Measurements from ENCODE around the gene PLSCR2.

Gene PLSCR2

GRCh38 chr3:146472611-146473010 lies 3.2 kb upstream of the PLSCR2 start:
- no peak for DNase-seq
- Histone ChIP-seq H3K4me3 (ENCODE audit: low read depth, low read length) (no peak overlapping the region), H3K9me3 (ENCODE audit: severe bottlenecking) (no peaks in the 10 kb centered on the region), H3K27me3 (ENCODE audit: insufficient read depth, low read depth, severe bottlenecking) (no peaks in the 10 kb centered on the region), H3K27ac (no peak overlapping the region), H3K36me3 (no peaks in the 10 kb centered on the region)
- TF ChIP-seq CTCF (IDR thresholded peaks at IDR 0.05; ENCODE audit: low read depth, low read length): no peak

GRCh38 chr3:146471012-146471411 lies 1.7 kb upstream of the PLSCR2 start:
- no peaks in the 10 kb centered on the region for H3K9me3 ChIP-seq (ENCODE audit: severe bottlenecking)
- H3K36me3 ChIP-seq: no peaks in the 10 kb centered on the region
- H3K27ac ChIP-seq: no peak overlapping the region
- TF ChIP-seq CTCF (IDR thresholded peaks at IDR 0.05; ENCODE audit: low read depth, low read length): no peak
- no peak for DNase-seq
- no peaks in the 10 kb centered on the region for H3K27me3 ChIP-seq (ENCODE audit: insufficient read depth, low read depth, severe bottlenecking)
- no peak overlapping the region for H3K4me3 ChIP-seq (ENCODE audit: low read depth, low read length)

- no peak overlapping the region for H3K4me3 ChIP-seq (ENCODE audit: low read depth, low read length)
- no peaks in the 10 kb centered on the region for H3K9me3 ChIP-seq (ENCODE audit: severe bottlenecking)
- H3K36me3 ChIP-seq: no peaks in the 10 kb centered on the region
- no peak for DNase-seq
- no peaks in the 10 kb centered on the region for H3K27me3 ChIP-seq (ENCODE audit: insufficient read depth, low read depth, severe bottlenecking)
- no peak for TF ChIP-seq CTCF (IDR thresholded peaks at IDR 0.05; ENCODE audit: low read depth, low read length)
- H3K27ac ChIP-seq: no peak overlapping the region
These were observed 1.1 kb upstream of the PLSCR2 start for GRCh38 chr3:146470425-146470990.

- no peaks in the 10 kb centered on the region for H3K27me3 ChIP-seq (ENCODE audit: insufficient read depth, low read depth, severe bottlenecking)
- no peak for DNase-seq
- H3K4me3 ChIP-seq (ENCODE audit: low read depth, low read length): no peak overlapping the region
- no peaks in the 10 kb centered on the region for H3K36me3 ChIP-seq
- no peaks in the 10 kb centered on the region for H3K9me3 ChIP-seq (ENCODE audit: severe bottlenecking)
- TF ChIP-seq CTCF (IDR thresholded peaks at IDR 0.05; ENCODE audit: low read depth, low read length): no peak
- no peak overlapping the region for H3K27ac ChIP-seq
These were observed 651 bp downstream of the PLSCR2 start for GRCh38 chr3:146468671-146469149.

GRCh38 chr3:146468234-146468633 lies 1.1 kb downstream of the PLSCR2 start:
- TF ChIP-seq CTCF (IDR thresholded peaks at IDR 0.05; ENCODE audit: low read depth, low read length): no peak

GRCh38 chr3:146466604-146467003 lies 2.8 kb downstream of the PLSCR2 start:
- Histone ChIP-seq H3K4me3 (ENCODE audit: low read depth, low read length) (no peak overlapping the region), H3K27me3 (ENCODE audit: insufficient read depth, low read depth, severe bottlenecking) (no peaks in the 10 kb centered on the region), H3K27ac (no peak overlapping the region), H3K36me3 (no peaks in the 10 kb centered on the region), H3K9me3 (ENCODE audit: severe bottlenecking) (no peaks in the 10 kb centered on the region)
- no peak for DNase-seq
- TF ChIP-seq CTCF (IDR thresholded peaks at IDR 0.05; ENCODE audit: low read depth, low read length): no peak

More at GRCh38 chr3:146468234-146468633, 1.1 kb downstream of the PLSCR2 start:
- H3K27ac ChIP-seq: no peak overlapping the region
- no peaks in the 10 kb centered on the region for H3K27me3 ChIP-seq (ENCODE audit: insufficient read depth, low read depth, severe bottlenecking)
- no peaks in the 10 kb centered on the region for H3K9me3 ChIP-seq (ENCODE audit: severe bottlenecking)
- H3K36me3 ChIP-seq: no peaks in the 10 kb centered on the region
- no peak overlapping the region for H3K4me3 ChIP-seq (ENCODE audit: low read depth, low read length)
- no peak for DNase-seq
